GM19238 (cell line): ENCODE results near the gene LRRC3.
"Not testable (repeated sequence)": the region's sequence is repeated elsewhere in the genome, so short reads cannot be mapped to it uniquely, and the experiment has no call there.

Experiments
- DNase-seq: peaks from one replicate; pipeline ENCODE4 v3.0.0; 2011; ENCODE audit warnings: low spot score; ENCODE audit not compliant: insufficient read length

Gene LRRC3

DNA sequence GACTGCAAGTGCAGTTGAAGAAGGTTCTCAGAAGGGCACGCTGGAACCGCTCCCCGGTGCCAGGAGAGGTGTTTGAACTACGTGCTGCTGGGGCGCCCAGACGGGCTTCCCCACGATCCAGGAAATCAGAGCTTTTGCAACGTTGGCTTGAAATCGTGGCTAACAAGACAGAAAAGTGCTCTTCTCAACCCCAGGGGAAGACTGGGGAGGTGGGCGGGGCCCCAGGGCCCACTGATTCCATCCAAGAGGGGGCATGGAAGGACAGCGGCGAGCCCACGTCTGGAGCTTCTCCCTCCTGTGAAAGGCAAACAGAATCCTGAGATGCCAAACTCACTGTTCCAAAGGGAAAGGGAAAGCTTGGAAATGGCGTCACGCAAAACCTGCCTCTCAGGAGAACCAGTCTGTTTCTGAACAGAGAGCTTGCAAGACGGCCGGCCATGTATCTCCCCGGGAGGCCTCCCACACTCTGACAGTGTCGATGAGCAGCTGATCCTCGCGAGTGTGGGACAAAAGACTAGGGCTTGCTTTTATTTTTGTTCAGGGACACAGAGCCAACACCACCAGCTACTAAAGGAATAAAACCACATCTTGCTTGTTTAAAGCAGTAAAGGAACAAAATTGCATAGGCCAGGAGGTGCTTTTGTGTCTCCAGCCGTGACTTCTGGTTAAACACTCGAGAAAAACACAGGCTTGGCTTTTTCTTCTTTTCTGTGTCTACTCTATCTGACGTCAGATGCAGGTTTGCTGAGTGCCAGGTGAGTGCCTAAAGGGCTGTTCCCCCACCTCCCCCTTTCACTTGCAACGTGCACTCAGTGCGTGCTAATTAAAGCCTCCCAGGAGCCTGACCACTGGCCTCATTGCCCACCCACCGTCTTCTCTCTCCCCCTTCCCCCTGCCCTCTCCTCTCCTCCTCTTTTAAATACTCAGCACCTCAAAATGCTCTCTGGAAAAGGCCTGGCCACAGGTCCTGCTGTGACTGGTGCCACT lies 41.5 kb downstream of the LRRC3 start:
- DNase-seq, result no peak

DNA sequence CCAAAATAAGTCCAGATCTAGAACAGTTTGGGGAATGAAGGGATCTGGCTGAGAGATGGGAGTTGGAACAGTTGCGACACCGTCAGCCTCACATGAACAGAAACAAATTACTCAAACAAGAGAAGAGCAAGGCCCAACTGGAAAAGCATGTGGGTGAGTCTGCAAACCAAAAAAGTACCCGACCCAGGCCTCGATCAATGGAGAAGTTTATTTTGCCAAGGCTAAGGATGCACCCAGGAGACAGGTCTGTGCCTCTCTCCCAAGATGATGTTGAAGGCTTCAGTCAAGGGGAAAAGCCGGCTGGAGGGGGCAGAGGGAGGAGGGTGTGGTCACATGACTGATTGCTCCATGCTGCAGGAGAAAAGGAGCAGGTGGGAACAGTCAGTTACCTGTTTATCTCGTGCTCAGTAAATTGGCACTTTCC lies 42.4 kb downstream of the LRRC3 start:
- no peak for DNase-seq

DNA sequence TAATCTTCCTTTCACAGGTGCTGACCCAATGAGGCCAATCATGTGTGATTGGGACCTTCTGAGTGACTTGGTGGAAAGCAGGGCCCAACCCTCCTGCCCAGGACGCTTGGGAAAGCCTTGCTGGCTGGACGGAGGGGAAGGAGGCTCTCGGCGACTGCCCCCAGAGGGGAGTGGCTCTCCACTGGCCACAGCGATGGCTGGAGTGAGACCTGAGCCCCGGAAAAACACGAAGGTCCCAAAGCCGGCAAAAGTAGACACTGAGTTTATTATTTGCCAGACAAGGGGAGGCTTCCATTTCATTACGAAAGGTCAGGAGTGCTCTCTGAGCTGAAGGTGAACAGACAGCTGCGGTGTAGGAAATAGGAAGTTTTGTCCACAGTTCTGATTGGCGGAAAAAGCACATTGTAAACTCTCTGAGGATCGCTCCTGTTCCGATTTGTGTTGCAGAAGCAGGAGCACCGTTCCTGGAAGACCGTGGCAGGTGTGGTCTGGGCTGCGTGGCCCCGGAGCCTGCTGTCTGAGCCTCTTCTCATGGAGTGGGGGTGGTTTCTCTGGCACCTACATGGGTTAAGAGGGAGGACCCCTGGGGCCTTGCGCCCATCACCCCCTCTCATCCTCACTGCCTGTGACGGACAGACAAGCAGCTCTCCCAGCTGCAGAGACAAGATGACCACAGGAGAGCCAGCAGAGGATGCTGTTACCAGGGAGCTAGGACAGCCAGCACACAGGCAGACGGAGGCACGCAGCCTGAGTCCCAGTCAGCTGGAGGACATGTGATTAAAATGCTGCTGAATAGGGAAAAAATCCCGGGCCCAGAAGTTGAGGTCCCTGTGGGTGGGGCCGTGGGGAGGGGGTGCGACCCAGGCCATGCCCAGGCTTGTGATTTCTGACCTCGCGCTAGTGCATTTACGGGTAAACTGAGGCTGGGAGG lies 43.2 kb downstream of the LRRC3 start:
- no peak for DNase-seq

DNA sequence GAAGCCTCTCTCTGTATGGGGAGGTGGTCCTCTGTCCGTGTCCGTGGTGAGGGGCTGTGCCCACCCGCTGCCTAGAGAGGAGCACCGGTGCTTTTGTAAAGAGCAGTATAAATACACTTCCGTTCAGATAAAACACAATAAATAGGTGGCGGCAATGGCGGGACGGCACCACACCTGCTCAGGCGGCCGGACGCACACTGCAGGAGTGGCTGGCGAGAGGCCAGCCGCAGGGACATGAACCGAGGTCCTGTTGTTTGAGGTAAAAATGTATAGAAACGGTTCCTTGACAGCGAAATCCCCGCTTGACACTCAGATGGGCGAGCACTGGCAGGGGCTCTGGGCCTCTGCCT lies 43.9 kb downstream of the LRRC3 start:
- DNase-seq, result no peak

DNA sequence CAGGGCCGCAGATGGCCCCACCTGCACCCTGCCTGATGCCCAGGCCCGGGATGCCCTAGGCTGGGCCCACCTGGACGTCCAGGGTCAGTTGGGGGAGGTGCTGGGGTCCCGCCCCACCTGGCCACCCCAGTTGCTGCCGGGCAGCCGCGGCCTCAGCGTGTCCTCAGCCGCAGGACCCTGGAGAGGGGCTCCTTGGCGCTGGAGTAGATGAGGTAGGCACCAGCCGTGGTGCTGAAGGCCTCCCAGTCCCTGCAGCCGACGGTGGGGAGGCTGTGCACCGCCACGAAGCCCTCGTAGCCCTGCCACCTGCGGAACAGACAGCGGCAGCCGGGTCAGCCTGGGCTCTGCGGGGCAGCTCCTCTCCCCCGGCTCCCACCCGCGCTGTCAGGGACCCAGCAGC lies 44.3 kb downstream of the LRRC3 start:
- DNase-seq, result no peak

DNA sequence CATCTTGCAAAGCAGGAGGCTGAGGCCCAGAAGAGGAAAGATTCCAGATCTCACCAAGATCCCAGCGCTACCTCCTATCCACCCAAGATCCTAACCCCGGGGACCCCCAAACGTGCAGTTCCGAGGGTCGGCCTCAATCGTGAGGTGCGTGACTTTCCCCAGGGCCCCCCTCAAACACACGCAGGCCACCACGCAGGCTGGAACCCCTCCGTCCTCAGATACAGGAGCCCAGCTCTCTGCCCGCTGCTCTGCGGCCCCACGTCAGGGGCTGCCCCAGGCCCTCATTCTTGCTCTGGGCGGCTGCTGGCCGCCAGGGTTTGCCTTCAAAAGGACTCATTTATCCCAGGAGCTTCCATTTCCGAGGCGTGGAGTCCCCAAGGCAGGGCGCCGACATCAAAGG lies 44.8 kb downstream of the LRRC3 start:
- DNase-seq, result no peak

DNA sequence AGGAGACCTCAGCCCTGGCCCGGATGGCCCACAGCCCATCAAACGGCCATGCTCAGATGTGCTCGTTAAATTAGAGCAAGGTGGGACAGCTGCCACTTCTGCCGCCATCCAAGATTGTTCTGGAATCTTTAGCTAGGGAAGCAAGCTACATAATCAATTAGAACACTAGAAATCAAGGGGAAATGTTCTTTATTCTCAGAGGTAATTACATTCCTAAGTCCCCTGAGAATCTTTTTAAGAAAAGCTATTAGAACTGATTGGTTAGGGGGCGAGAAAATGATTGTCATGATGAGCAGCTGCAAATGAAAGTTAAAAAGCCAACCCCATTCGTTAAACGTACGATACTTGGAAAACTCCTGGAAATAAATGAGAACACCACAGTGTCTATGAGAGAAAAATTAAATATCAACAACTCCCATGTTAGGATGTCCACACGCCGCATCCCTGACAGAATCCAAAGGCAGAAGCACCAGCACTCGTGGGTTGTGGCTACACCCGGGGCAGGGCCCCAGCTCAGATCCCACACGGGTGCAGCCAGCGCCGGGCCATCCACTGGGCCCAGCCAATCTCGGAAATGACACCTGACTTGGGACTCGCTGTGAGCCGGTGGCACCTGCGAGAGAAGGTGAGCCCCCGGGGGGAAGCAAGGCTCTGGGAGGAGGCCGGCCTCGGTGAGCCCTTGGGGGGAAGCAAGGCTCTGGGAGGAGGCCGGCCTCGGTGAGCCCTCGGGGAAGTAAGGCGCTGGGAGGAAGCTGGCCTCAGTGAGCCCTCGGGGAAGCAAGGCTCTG lies 47.1 kb downstream of the LRRC3 start:
- DNase-seq, result no peak

DNA sequence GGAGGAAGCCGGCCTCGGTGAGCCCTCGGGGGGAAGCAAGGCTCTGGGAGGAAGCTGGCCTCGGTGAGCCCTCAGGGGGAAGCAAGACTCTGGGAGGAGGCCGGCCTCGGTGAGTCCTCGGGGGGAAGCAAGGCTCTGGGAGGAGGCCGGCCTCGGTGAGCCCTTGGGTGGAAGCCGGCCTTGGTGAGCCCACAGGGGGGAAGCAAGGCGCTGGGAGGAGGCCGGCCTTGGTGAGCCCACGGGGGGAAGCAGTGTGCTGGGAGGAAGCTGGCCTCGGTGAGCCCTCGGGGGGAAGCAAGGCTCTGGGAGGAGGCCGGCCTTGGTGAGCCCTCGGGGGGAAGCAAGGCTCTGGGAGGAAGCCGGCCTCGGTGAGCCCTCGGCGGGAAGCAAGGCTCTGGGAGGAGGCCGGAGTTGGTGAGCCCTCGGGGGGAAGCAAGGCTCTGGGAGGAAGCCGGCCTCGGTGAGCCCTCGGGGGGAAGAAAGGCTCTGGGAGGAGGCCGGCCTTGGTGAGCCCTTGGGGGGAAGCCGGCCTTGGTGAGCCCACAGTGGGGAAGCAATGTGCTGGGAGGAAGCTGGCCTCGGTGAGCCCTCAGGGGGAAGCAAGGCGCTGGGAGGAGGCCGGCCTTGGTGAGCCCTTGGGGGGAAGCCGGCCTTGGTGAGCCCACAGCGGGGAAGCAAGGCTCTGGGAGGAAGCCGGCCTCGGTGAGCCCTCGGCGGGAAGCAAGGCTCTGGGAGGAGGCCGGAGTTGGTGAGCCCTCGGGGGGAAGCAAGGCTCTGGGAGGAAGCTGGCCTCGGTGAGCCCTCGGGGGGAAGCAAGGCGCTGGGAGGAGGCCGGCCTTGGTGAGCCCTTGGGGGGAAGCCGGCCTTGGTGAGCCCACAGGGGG lies 47.9 kb downstream of the LRRC3 start:
- DNase-seq, result not testable (repeated sequence)

DNA sequence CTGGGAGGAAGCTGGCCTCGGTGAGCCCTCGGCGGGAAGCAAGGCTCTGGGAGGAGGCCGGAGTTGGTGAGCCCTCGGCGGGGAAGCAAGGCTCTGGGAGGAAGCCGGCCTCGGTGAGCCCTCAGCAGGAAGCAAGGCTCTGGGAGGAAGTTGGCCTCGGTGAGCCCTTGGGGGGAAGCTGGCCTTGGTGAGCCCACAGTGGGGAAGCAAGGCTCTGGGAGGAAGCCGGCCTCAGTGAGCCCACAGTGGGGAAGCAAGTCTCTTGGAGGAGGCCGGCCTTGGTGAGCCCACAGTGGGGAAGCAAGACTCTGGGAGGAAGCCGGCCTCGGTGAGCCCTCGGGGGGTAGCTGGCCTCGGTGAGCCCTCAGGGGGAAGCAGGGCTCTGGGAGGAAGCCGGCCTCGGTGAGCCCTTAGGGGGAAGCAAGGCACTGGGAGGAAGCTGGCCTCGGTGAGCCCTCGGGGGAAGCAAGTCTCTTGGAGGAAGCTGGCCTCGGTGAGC lies 48.6 kb downstream of the LRRC3 start:
- no peak for DNase-seq

DNA sequence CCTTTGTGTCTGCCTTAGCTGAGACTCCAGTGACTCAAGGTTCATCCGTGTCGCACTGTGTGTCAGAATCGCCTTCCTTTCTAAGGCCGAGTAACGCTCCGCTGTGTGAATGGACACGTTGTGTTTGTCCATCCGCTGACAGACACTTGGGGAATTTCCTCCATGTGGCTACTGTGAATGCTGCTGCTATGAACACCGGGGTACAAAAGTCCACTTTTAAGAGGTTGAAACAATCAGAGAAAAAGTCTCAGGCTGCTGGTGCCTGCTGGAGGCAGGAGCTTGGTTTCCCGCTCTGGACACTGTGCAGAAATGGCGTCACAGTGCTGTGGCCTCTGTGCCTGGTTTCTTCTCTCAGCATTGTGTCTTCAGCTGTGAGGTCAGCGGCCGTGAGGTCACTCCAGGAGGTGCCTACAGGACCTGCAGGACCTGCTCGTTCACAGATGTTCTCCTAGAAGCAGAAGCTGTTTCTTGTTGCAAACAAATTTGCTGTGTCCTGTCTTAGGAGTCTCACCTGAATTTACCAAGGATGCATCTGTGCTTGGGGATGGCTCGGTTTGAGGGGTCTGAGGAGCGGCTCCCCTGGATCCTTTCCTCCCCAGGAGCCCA lies 50.5 kb downstream of the LRRC3 start:
- no peak for DNase-seq

DNA sequence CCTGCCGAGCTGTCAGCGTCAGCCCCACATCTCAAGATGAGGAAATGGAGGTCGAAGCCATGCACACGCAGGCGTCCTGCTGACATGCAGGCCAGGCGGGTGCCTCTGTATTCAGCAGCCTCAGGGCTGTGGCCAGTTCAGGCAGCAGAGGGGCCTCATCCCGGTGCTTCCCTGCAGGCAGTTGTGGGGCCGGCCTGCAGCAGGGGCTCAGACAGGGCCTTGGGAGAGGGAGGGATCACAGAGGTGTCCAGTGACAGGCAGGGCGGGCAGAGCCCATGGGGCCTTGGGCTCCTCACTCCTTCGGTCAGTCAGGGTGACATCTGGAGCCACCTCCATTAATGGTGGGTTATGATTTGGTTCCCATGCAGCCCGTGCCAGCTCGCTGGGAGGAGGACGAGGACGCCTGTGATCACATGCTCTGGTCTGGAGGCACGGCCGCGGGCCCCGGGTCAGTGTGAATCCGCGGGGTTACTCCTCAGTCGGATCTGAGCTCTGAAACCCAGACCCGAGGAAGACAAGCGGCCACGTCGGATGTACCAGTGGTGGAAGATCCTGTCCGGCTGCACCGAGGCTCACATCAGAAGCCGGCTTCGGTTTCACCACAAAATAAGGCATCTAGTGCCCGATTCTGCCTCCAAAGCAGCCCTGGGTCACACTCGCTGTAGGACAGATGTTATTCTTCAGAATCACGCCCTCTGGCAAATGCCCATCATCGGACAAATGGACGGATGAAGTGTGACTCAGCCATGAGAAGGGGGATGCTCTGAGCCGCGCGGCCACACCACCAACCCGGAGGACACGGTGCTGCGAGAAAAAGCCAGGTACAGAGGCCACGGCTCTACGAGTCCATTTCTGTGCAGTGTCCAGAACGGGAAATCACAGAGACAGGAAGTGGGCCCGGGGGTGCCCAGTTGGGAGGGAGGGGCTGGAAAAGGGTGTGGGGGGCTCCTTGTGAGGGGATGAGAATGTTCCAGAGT lies 51.3 kb downstream of the LRRC3 start:
- no peak for DNase-seq

DNA sequence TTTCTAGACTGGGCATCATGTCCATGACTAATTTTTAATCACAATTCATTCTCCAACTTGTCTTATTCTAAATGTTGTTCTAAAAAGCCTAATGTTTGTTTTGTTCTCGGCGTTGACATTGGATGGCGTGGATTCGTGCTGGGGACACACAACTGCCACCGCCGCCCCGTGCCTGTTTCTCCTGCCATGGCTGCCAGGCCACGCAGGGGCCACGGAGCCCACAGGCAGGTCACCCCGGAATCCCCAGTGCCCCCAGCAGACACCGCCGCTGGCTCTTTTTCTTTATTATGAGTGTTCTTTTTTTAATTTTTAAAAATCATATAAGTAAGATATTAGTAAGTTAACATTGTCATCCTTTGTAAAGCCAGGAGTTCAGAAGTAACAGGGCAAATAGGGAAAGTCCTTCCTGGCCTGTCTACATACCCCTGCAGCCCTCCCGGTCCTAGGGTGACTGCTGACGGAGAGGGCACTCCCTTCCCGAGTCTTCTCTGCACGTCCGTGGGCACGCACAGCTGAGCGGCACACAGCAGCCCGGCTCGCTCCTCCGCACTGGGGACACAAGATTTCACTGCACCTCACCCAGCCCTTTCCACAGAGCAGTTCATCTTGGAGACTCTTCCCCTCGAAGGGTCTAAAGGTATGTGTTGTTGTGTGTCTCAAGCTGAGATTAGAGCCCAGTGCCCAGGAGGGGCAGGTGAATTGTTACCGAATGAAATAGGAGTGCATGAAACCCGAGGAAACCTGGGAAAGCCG lies 52.5 kb downstream of the LRRC3 start:
- DNase-seq, result no peak

DNA sequence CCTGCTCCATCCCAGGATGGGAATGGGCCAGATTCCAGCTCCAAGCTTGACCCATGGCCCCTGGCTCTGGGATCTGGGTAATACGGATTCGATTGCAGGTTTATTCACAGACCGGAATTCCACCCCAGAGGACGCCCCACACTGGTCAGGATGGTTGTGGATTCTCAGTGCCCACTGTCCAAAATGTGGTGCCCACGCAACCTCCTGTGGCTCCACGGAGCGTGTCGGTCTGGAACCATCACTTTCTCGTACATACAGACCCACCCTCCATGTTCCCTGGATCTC lies 53.1 kb downstream of the LRRC3 start:
- no peak for DNase-seq

DNA sequence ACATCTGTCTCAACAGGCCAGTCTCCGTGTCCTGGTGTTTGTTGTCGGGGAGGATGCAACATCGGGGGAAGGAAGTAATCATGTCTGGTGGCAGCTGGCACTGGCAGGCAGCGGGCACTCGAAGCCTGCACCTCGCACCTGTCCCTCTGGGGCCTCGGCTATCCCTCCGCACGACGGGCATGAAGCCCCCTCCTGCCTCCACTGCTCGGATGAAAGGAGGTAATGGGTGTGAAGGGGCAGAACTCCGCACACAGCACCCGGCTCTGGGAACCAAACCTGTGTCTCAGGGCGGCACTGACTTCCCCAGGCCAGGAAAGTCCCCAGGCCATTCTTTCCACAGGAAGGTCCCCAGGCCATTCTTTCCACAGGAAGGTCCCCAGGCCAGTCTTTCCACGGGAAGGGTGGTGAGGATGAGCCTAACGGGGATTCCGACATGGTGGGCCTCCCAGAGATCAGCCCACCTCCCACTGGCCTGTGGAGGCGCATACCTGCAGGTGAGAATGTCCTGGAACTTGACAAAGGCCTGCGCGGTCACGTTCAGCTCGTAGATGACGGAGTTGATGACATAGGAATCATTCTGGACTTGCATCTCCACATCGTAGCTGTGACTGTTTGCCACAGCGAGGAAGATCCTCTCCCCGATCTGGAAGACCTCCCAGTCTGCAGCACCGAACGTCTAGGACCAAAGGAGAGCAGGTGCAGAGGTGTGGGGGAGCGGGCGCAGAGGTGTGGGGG lies 53.6 kb downstream of the LRRC3 start:
- DNase-seq, result no peak

DNA sequence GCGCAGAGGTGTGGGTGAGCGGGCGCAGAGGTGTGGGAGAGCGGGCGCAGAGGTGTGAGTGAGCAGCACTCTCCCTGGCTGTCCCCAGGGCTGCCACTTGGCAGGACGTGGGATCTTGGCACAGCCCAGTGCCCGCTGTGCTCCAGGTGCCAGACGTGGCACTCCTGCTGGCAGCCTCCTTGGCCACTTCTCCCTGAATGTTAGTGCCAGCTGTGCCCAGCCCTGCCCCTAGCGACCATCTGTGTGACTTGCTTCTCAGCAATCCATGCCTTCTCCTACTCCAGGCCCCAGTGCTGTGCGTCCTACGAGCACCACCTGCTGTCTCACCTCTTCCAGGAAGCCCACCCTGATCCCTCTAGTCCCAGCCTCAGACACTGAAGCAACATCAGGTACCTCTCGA lies 54.2 kb downstream of the LRRC3 start:
- DNase-seq, result no peak

DNA sequence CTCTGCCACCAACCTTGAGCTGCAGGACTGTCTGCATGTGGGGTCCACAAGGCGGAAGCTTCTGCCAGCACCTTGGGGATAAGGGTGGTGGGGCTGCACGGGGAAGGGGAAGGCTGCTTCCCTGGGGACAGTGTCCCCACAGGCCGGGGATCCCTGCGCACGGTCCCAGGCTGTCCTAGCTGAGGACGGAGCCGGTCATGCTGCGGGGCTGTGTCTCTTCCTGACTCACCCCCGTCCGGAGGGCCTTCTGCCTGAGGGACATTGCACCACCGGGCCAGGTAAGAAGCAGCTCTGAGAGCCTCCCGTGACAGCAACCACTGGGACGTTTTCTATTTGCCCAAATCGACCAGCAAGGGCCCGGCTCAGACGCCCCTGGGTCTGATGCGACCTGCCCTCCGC lies 54.8 kb downstream of the LRRC3 start:
- DNase-seq, result no peak

DNA sequence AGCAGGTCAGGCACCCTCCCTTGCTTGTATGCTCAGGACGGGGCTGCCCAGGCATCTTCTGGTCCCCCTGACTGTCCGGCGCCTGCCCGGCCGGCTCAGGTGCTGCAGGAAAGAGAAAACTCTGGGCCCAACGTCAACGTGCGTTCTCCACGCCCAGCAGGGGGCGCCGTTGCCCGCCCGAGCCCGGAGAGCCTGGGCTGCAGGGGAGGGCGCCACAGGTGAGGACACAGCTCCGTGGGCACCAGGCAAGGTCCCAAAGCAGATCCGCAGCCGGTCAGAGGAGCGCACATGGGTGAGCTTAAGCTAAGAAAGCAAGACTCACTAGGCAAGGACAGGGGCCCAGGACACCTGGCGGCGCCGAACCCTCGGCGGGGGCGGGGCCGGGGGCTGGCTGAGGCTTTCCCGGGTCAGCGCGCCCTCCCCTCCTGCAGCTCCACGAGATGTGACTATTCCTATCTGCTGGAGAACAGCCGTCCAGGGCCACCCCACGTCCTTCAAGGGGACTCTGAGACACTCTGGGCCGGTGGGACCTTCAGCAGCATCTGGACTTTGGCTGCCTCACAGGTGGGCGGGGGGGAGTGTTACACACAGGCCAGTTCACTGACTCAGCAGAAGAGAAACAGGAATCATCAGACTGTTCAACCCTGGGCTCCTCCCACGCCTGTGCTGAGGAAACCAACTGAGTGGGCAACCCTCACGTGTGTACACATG lies 55.4 kb downstream of the LRRC3 start:
- DNase-seq, result peak; percentile 75
